SK-N-SH treated with all-trans-retinoic acid at 6 μM for 48 hours (cell line): Measurements from ENCODE around the gene ELOVL7.

Source experiments
- ATAC-seq: fragments of 200-7000 bp; cut with Tn5 transposase; 3 replicates; pipeline ENCODE4 v1.9.1; 2020; ENCODE audit warnings: mild to moderate bottlenecking, moderate library complexity
- BACH2 ChIP-seq: fragments of 250-450 bp; sonication (Bioruptor Pico); IDR thresholded peaks from 2 replicates; pipeline ENCODE4 v1.9.0; 2021; ENCODE audit warnings: mild to moderate bottlenecking, borderline replicate concordance
- CSRNP3 ChIP-seq: fragments of 250-450 bp; sonication (Bioruptor Pico); IDR thresholded peaks from 2 replicates; pipeline ENCODE4 v1.5.1; 2021; ENCODE audit warnings: mild to moderate bottlenecking, moderate library complexity
- ESRRG ChIP-seq: fragments of 250-450 bp; sonication (Bioruptor Pico); IDR thresholded peaks from 2 replicates; pipeline ENCODE4 v1.6.1; 2021; ENCODE audit warnings: mild to moderate bottlenecking
- GLIS3 ChIP-seq: fragments of 250-450 bp; sonication (Bioruptor Pico); IDR thresholded peaks from 2 replicates; pipeline ENCODE4 v1.5.0; 2020; ENCODE audit warnings: mild to moderate bottlenecking, moderate library complexity
- ISL1 ChIP-seq: fragments of 250-450 bp; sonication (Bioruptor Pico); IDR thresholded peaks from 2 replicates; pipeline ENCODE4 v2.1.2; 2022; ENCODE audit warnings: mild to moderate bottlenecking, moderate library complexity
- OSR1 ChIP-seq: fragments of 250-450 bp; sonication (Bioruptor Pico); IDR thresholded peaks from 2 replicates; pipeline ENCODE4 v1.8.0; 2022; ENCODE audit warnings: moderate library complexity, mild to moderate bottlenecking, inconsistent platforms
- PATZ1 ChIP-seq: fragments of 250-450 bp; sonication (Bioruptor Pico); IDR thresholded peaks from 2 replicates; pipeline ENCODE4 v1.8.0; 2020; ENCODE audit warnings: mild to moderate bottlenecking, moderate library complexity, borderline replicate concordance
- POU6F1 ChIP-seq: fragments of 250-450 bp; sonication (Bioruptor Pico); IDR thresholded peaks from 2 replicates; pipeline ENCODE4 v1.8.0; 2021; ENCODE audit warnings: low read depth, mild to moderate bottlenecking, moderate library complexity, borderline replicate concordance
- PPARA ChIP-seq: fragments of 250-450 bp; sonication (Bioruptor Pico); IDR thresholded peaks from 2 replicates; pipeline ENCODE4 v1.5.0; 2020; ENCODE audit warnings: mild to moderate bottlenecking, borderline replicate concordance
- RARB ChIP-seq: fragments of 250-450 bp; sonication (Bioruptor Pico); IDR thresholded peaks from 2 replicates; pipeline ENCODE4 v1.8.0; 2021; ENCODE audit warnings: mild to moderate bottlenecking, moderate library complexity
- SNAI2 ChIP-seq: fragments of 250-450 bp; sonication (Bioruptor Pico); IDR thresholded peaks from 2 replicates; pipeline ENCODE4 v1.5.0; 2020; ENCODE audit warnings: mild to moderate bottlenecking, moderate library complexity
- TCF4 ChIP-seq: fragments of 250-450 bp; sonication (Bioruptor Pico); IDR thresholded peaks from 2 replicates; pipeline ENCODE4 v1.8.0; 2021; ENCODE audit warnings: mild to moderate bottlenecking, moderate library complexity, borderline replicate concordance
- TOX ChIP-seq: fragments of 250-450 bp; sonication (Bioruptor Pico); IDR thresholded peaks from 2 replicates; pipeline ENCODE4 v1.8.0; 2021; ENCODE audit warnings: mild to moderate bottlenecking, moderate library complexity, borderline replicate concordance
- TSHZ2 ChIP-seq: fragments of 250-450 bp; sonication (Bioruptor Pico); IDR thresholded peaks from 2 replicates; pipeline ENCODE4 v1.5.0; 2020; ENCODE audit warnings: mild to moderate bottlenecking, moderate library complexity
- ZC3H10 ChIP-seq: fragments of 250-450 bp; sonication (Bioruptor Pico); IDR thresholded peaks from 2 replicates; pipeline ENCODE4 v1.5.1; 2021; ENCODE audit warnings: mild to moderate bottlenecking, moderate library complexity
- ZFP3 ChIP-seq: fragments of 250-450 bp; sonication (Bioruptor Pico); IDR thresholded peaks from 2 replicates; pipeline ENCODE4 v1.5.0; 2020; ENCODE audit warnings: mild to moderate bottlenecking, moderate library complexity
- ZFP30 ChIP-seq: fragments of 450-650 bp; formaldehyde crosslinking; IDR thresholded peaks from 2 replicates; pipeline ENCODE4 v1.5.0; 2022; ENCODE audit warnings: mild to moderate bottlenecking, moderate library complexity
- ZNF565 ChIP-seq: fragments of 450-650 bp; formaldehyde crosslinking; conservative IDR thresholded peaks from 2 replicates; pipeline ENCODE4 v1.5.0; 2020; ENCODE audit warnings: low read depth, mild to moderate bottlenecking, moderate library complexity
- ZNF8 ChIP-seq: fragments of 450-650 bp; formaldehyde crosslinking; IDR thresholded peaks from 2 replicates; pipeline ENCODE4 v1.5.0; 2020; ENCODE audit warnings: mild to moderate bottlenecking, moderate library complexity

Gene ELOVL7

GRCh38 chr5:60842871-60843385 is 1.1 kb downstream of the ELOVL7 start:
- ATAC-seq, result peak; percentile 34; the same call in 2 of the 3 replicates
- no peak for TF ChIP-seq ZNF8 (CRISPR knock-in tag)
- TF ChIP-seq RARB (CRISPR knock-in tag), result no peak
- TF ChIP-seq PATZ1 (CRISPR knock-in tag), result no peak
- TF ChIP-seq GLIS3 (CRISPR knock-in tag), result no peak
- TF ChIP-seq ZFP30, result no peak
- TF ChIP-seq SNAI2, result no peak
- TF ChIP-seq ISL1 (CRISPR knock-in tag), result no peak

- ATAC-seq, result no peak
- TF ChIP-seq ESRRG (no peak), CSRNP3 (no peak)
- TF ChIP-seq, all 23 proteins: peak for 0
These were observed 2.7 kb downstream of the ELOVL7 start for GRCh38 chr5:60841361-60841760.

- TF ChIP-seq SNAI2, result no peak
- TF ChIP-seq CSRNP3, result no peak
- TF ChIP-seq TOX (CRISPR knock-in tag), result no peak
- no peak for TF ChIP-seq POU6F1 (CRISPR knock-in tag)
- no peak for TF ChIP-seq TCF4 (CRISPR knock-in tag)
- no peak for TF ChIP-seq TSHZ2 (CRISPR knock-in tag)
- no peak for TF ChIP-seq RARB (CRISPR knock-in tag)
- no peak for TF ChIP-seq OSR1 (CRISPR knock-in tag)
- TF ChIP-seq ZNF8 (CRISPR knock-in tag), result no peak
- TF ChIP-seq ESRRG, result no peak
- TF ChIP-seq ZC3H10 (CRISPR knock-in tag), result no peak
- TF ChIP-seq PPARA (CRISPR knock-in tag), result no peak
- no peak for TF ChIP-seq BACH2 (CRISPR knock-in tag)
- no peak for TF ChIP-seq ZFP3 (CRISPR knock-in tag)
- TF ChIP-seq, all 23 proteins: peak for 0
- ATAC-seq, result no peak
These were observed 7.9 kb downstream of the ELOVL7 start for GRCh38 chr5:60836131-60836530.

GRCh38 chr5:60835554-60835953 is 8.5 kb downstream of the ELOVL7 start:
- no peak for TF ChIP-seq ZNF565 (CRISPR knock-in tag)
- no peak for TF ChIP-seq ZFP30
- TF ChIP-seq TCF4 (CRISPR knock-in tag), result no peak
- no peak for TF ChIP-seq TSHZ2 (CRISPR knock-in tag)
- no peak for TF ChIP-seq PATZ1 (CRISPR knock-in tag)
- ATAC-seq, result no peak
